Measurements from ENCODE around the gene CPNE2. TPM values are rescaled to one million over a fixed set of nuclear protein-coding genes. Genes with fewer than 3 reads are reported as not detected.

CPNE2 gene
- total and polyA plus RNA-seq, 4 donors: 6.8 to 14.6 (median 11.0) TPM

DNA sequence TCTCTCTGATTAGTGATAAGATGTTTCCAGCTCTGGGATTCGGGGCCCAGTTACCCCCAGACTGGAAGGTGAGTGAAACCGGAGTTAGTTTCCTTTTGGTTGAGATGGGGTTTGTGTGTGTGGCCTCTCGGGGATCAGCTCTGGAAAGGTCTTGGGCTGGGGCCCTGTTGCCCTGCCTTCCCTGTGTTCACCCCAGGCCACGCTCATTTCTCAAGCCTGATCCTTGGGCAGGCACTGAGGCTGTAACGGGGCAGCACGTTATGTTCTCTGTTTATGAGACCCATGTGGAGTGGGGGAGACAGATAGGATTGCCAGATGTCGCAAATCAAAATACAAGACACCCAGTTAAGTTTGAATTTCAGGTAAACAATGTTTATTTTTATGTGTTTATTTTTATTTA lies 35.5 kb downstream of the CPNE2 start:
- H3K9ac ChIP-seq (ENCODE audit: low read depth in 1 of 2, low read length in 2 of 2): no peak overlapping the region
- no peak overlapping the region for H3K4me3 ChIP-seq (ENCODE audit: low read depth in 1 of 3, low read length in 3 of 3)
- TF ChIP-seq, protein P1, sequence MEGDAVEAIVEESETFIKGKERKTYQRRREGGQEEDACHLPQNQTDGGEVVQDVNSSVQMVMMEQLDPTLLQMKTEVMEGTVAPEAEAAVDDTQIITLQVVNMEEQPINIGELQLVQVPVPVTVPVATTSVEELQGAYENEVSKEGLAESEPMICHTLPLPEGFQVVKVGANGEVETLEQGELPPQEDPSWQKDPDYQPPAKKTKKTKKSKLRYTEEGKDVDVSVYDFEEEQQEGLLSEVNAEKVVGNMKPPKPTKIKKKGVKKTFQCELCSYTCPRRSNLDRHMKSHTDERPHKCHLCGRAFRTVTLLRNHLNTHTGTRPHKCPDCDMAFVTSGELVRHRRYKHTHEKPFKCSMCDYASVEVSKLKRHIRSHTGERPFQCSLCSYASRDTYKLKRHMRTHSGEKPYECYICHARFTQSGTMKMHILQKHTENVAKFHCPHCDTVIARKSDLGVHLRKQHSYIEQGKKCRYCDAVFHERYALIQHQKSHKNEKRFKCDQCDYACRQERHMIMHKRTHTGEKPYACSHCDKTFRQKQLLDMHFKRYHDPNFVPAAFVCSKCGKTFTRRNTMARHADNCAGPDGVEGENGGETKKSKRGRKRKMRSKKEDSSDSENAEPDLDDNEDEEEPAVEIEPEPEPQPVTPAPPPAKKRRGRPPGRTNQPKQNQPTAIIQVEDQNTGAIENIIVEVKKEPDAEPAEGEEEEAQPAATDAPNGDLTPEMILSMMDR (IDR thresholded peaks at IDR 0.05; ENCODE audit: low read depth, low read length, missing input control): no peak
- TF ChIP-seq GABPA (IDR thresholded peaks at IDR 0.05 in 1 of 2, conservative IDR thresholded peaks at IDR 0.05 in 1 of 2) (no peak), YY1 (IDR thresholded peaks at IDR 0.05) (no peak), REST (IDR thresholded peaks at IDR 0.05) (no peak)

DNA sequence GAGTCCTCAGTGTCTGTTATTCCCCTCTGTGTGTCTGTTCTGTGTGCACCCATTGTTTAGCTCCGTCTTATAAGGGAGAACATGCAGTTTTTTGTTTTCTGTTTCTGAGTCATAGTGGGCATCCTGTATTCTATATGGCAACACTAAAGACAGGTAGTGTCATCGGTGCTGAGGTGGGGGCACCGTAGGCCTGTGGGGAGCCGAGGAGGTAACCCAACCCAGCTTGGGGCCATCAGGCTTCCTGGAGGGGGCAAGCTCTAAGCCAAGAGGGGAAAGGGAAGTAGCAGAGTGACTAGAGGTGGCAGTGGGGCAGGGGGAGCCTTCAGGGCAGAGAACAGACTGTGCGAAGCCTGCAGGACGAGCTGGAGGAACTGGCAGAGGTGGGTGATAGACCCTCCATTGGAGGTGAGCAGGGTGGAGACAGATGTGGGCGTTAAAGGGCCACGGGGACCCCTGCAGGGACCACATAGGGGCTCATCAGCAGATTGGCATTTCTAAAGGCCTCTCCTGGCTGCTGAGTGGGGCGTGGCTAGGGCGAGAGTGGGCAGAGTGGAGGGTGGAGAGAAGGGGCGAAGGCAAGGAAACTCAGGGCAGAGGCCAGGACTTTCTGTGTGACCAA lies 36.5 kb downstream of the CPNE2 start:
- Histone ChIP-seq H3K36me3 (ENCODE audit: control insufficient read depth in 4 of 4, insufficient read depth in 3 of 4, low read depth in 1 of 4, low read length in 3 of 4) (no peaks in the 10 kb centered on the region), H3K4me3 (ENCODE audit: low read depth in 1 of 3, low read length in 3 of 3) (no peak overlapping the region), H3K27me3 (ENCODE audit: control insufficient read depth in 4 of 4, insufficient read depth in 4 of 4, low read length in 3 of 4) (no peaks in the 10 kb centered on the region), H3K4me1 (ENCODE audit: control insufficient read depth in 4 of 4, insufficient read depth in 4 of 4, low read length in 3 of 4) (no peaks in the 10 kb centered on the region), H3K9ac (ENCODE audit: low read depth in 1 of 2, low read length in 2 of 2) (no peak overlapping the region), H3K9me3 (ENCODE audit: control insufficient read depth in 4 of 4, low read length in 3 of 4) (no peaks in the 10 kb centered on the region), H3K27ac (ENCODE audit: low read depth in 1 of 2, low read length in 2 of 2) (no peak overlapping the region)
- DNase-seq (ENCODE audit: low spot score): no peak
- 86% methylated on average over 11 of the region's 11 CpGs for WGBS
- TF ChIP-seq ZBTB33 (IDR thresholded peaks at IDR 0.05): no peak
- TF ChIP-seq, protein P2, sequence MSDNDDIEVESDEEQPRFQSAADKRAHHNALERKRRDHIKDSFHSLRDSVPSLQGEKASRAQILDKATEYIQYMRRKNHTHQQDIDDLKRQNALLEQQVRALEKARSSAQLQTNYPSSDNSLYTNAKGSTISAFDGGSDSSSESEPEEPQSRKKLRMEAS (IDR thresholded peaks at IDR 0.05): no peak
- TF ChIP-seq HNF4A (conservative IDR thresholded peaks at IDR 0.05): no peak
- no peak for TF ChIP-seq JUND (IDR thresholded peaks at IDR 0.05)
- TF ChIP-seq RXRA (IDR thresholded peaks at IDR 0.05): no peak

More for the DNA sequence above, 35.5 kb downstream of the CPNE2 start:
- Histone ChIP-seq H3K27ac (ENCODE audit: low read depth in 1 of 2, low read length in 2 of 2) (no peak overlapping the region), H3K27me3 (ENCODE audit: control insufficient read depth in 4 of 4, insufficient read depth in 4 of 4, low read length in 3 of 4) (no peaks in the 10 kb centered on the region), H3K4me1 (ENCODE audit: control insufficient read depth in 4 of 4, insufficient read depth in 4 of 4, low read length in 3 of 4) (no peaks in the 10 kb centered on the region), H3K36me3 (ENCODE audit: control insufficient read depth in 4 of 4, insufficient read depth in 3 of 4, low read depth in 1 of 4, low read length in 3 of 4) (no peaks in the 10 kb centered on the region), H3K9me3 (ENCODE audit: control insufficient read depth in 4 of 4, low read length in 3 of 4) (no peaks in the 10 kb centered on the region)
- 97% methylated on average over 7 of the region's 7 CpGs for WGBS
- no peak for DNase-seq (ENCODE audit: low spot score)
